Measurements from ENCODE around the gene TMC3.

The TMC3 gene

DNA sequence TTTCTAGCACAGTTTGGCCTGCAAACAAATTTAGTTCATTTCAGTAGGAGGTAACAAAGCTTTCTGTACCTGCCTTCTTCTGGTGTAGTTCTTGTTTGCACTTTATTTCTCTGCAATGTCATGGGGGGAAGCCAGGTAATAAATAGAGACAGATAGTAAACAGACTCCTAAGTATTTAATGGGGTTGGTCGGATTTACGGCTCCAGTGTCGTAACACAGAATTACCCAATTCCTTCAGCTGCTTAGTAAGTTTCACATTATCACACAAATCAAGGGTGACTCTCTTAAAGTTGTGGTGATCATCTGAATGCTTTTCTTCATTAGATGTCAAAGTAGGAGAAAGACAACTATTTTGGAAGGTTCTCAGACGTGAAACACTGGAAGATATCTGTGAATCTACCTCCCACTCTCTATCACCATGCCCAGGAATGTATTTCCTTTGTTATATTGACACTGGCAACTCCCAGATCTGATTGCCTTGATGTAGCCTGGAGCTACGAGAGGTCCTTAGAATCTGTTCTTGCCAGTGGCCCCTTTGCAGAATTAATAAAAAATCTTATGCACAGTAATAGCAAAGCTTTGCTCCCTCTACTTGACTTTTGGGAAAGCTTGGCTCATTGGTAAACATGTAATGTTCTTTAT, 25.0 kb upstream of the TMC3 start:
- DNase-seq (ENCODE audit: low spot score) = no peak
- in situ Hi-C loops (cut with MboI; ENCODE audit: low pct_unique_long_range_greater_than_20kb, low sequenced_read_pairs, unreplicated experiment) = no loop called here
- TF ChIP-seq, protein P1, sequence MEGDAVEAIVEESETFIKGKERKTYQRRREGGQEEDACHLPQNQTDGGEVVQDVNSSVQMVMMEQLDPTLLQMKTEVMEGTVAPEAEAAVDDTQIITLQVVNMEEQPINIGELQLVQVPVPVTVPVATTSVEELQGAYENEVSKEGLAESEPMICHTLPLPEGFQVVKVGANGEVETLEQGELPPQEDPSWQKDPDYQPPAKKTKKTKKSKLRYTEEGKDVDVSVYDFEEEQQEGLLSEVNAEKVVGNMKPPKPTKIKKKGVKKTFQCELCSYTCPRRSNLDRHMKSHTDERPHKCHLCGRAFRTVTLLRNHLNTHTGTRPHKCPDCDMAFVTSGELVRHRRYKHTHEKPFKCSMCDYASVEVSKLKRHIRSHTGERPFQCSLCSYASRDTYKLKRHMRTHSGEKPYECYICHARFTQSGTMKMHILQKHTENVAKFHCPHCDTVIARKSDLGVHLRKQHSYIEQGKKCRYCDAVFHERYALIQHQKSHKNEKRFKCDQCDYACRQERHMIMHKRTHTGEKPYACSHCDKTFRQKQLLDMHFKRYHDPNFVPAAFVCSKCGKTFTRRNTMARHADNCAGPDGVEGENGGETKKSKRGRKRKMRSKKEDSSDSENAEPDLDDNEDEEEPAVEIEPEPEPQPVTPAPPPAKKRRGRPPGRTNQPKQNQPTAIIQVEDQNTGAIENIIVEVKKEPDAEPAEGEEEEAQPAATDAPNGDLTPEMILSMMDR (IDR thresholded peaks at IDR 0.05; ENCODE audit: extremely low read depth, insufficient read depth, missing control alignments) = no peak

DNA sequence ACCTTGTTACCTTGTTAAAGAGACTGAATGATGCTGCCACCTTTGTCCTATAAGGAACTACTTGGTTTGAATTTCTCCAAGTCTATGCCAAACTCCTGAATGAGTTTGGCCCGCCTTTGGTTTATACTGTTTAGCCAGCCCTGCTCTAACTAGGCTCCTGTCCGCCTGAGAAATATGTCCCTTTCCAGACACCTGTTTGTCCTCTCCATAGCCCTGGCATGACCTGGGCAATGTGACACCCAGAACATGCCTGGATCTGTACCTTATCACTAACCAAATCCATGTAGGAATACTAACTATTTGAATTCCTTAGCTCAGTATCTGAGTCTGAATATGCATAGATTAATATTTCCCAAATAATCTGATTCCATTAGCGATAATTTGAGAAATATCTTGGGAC, 24.4 kb upstream of the TMC3 start:
- no peak for DNase-seq (ENCODE audit: low spot score)
- TF ChIP-seq, protein P1 (IDR thresholded peaks at IDR 0.05; ENCODE audit: extremely low read depth, insufficient read depth, missing control alignments) = no peak
- in situ Hi-C loops (cut with MboI; ENCODE audit: low pct_unique_long_range_greater_than_20kb, low sequenced_read_pairs, unreplicated experiment) = no loop called here

DNA sequence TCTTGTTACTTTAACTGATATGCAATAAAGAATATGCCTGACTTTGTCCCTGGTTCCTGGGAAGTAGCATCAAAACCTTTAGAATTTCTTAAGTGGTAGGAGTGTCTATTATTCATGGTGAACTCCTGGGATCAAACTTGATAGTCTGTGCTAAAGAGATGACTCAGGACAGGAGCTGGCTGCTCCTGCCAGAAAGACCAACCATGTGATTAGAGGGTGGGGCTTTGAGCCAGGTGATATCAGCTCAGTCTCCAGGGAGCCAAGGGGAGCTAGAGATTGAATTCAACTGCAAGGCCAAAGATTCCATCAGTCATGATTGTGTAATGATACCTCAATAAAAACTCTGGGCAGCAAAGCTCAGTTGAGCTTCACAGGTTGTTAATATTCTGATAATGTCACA, 20.6 kb upstream of the TMC3 start:
- no peak for DNase-seq (ENCODE audit: low spot score)
- in situ Hi-C loops (cut with MboI; ENCODE audit: low pct_unique_long_range_greater_than_20kb, low sequenced_read_pairs, unreplicated experiment) = no loop called here

DNA sequence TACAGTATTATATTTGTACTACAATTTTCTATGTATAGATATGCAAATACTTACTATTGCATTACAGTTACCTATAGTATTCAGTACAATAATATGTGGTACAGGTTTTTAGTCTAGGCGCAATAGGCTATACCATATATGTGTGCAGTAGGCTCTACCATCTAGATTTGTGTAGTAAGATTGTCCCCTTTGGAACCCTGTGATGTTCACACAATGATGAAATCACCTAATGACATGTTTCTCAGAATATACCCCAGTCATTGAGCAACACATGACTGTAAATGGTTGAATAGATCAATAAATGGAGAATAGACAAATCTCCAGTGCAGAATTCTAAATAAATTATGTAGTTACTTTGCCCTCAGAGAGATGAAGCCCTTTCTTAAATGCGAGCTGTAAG, 17.6 kb upstream of the TMC3 start:
- no peak for DNase-seq (ENCODE audit: low spot score)
- TF ChIP-seq, protein P1 (IDR thresholded peaks at IDR 0.05; ENCODE audit: extremely low read depth, insufficient read depth, missing control alignments) = no peak
- in situ Hi-C loops (cut with MboI; ENCODE audit: low pct_unique_long_range_greater_than_20kb, low sequenced_read_pairs, unreplicated experiment) = no loop called here

More for the DNA sequence above, 20.6 kb upstream of the TMC3 start:
- TF ChIP-seq, protein P1 (IDR thresholded peaks at IDR 0.05; ENCODE audit: extremely low read depth, insufficient read depth, missing control alignments) = no peak

DNA sequence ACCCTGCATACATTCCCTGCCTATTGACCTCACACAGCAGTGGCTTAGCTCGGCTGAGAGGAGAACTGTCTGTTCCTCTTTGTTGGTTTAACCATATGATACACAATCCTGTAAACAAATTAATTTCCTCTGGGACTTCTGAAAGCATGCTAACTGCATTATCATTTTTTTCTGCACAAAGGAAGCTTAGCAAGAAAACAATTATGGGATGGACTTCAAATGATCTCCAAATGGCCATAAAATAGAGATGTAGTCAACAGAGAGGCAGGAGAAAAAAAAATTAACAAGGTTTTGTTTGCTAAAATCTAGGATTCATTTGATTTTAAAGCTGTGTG, 14.4 kb upstream of the TMC3 start:
- in situ Hi-C loops (cut with MboI; ENCODE audit: low pct_unique_long_range_greater_than_20kb, low sequenced_read_pairs, unreplicated experiment) = no loop called here

DNA sequence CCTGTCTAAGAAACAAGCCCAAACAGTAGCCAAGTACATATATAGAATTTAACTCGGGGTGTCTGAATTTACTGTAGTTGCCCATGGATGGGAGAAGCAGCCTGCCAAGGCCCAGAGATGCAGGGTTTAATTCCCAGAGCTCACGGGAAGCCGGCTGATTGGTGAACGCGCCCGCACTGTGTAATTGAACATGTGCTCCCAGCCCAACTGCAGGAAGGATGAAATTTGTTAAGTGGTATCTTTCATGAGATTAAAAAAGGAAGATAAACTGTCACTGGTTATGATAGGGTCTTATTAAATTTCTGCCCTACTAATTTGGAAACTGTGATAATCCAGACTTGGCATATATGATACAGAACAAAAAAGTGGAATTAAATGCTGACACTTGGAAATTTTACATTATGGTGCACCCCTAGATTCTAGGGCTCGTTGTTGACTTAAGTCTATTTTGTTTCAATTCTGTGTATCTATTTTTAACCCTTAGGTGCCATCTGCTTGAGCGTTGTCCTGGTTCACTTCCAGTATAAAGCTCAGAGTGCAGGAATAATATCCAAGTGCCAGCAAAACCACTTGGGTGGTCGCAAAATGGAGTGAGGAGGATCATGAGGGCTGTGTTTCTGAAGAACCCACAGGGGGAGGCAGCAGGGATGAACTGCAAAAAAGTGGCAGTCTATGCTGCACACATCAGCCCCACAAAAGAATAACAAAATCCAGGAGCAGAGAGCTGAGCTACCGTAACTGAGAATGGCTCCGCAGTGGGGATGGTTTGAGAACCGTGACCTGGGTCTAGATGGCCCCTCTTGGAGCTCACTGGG, 13.8 kb upstream of the TMC3 start:
- DNase-seq (ENCODE audit: low spot score) = no peak
- in situ Hi-C loops (cut with MboI; ENCODE audit: low pct_unique_long_range_greater_than_20kb, low sequenced_read_pairs, unreplicated experiment) = no loop called here
- TF ChIP-seq, protein P1 (IDR thresholded peaks at IDR 0.05; ENCODE audit: extremely low read depth, insufficient read depth, missing control alignments) = no peak

More for the DNA sequence above, 14.4 kb upstream of the TMC3 start:
- TF ChIP-seq, protein P1 (IDR thresholded peaks at IDR 0.05; ENCODE audit: extremely low read depth, insufficient read depth, missing control alignments) = no peak
- DNase-seq (ENCODE audit: low spot score) = no peak
